BLaER1 (cell line): ENCODE data around the gene NQO1.

Experiments used
- H3K27ac ChIP-seq: shearing (Covaris generic); formaldehyde crosslinking; 2 replicates; pipeline ENCODE4 v1.8.1; 2022
- H3K27me3 ChIP-seq: shearing (Covaris generic); formaldehyde crosslinking; 2 replicates; pipeline ENCODE4 v1.8.1; 2022
- H3K36me3 ChIP-seq: shearing (Covaris generic); formaldehyde crosslinking; 2 replicates; pipeline ENCODE4 v1.8.1; 2022
- H3K4me1 ChIP-seq: shearing (Covaris generic); formaldehyde crosslinking; 2 replicates; pipeline ENCODE4 v1.8.1; 2022
- H3K4me2 ChIP-seq: shearing (Covaris generic); formaldehyde crosslinking; 2 replicates; pipeline ENCODE4 v1.8.1; 2022
- H3K4me3 ChIP-seq: shearing (Covaris generic); formaldehyde crosslinking; 2 replicates; pipeline ENCODE4 v1.8.1; 2022
- H3K9ac ChIP-seq: shearing (Covaris generic); formaldehyde crosslinking; 2 replicates; pipeline ENCODE4 v1.8.1; 2022
- H3K9me3 ChIP-seq: shearing (Covaris generic); formaldehyde crosslinking; 2 replicates; pipeline ENCODE4 v1.8.1; 2022
- H4K20me1 ChIP-seq: shearing (Covaris generic); formaldehyde crosslinking; 2 replicates; pipeline ENCODE4 v1.8.1; 2022
- Cebpa-rat ChIP-seq: shearing (Covaris generic); IDR thresholded peaks from 2 replicates; pipeline ENCODE4 v1.8.1; 2022

The NQO1 gene

DNA sequence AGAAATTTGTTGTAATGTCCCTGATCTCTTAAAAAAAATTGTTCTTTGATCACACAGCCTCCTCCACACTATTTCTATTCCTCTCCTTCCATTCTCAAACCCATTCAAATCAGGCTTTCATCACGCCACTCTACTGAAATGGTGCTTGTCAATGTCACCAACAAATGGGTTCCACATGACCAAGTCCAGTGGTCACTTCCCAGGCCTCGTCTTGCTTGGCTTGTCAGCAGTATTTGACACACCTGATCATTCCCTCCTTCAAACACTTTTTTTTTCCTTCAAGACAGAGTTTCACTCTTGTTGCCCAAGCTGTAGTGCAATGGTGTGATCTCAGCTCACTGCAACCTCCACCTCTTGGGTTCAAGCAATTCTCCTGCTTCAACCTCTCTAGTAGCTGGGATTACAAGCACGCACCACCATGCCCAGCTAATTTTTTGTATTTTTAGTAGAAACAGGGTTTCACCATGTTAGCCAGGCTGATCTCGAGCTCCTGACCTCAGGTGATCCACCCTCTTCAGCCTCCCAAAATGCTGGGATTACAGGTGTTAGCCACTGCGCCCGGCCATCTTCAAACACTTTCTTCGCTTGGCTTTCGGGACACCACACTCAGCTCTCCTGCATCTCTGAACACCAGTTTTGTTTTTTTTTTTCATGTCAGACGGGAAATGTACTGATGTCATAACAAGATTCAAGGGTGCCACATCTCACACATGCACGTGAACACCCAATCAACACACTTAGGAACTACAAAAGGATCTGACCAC is 18.3 kb downstream of the NQO1 start:
- Histone ChIP-seq H3K4me3 (no peak overlapping the region), H3K9me3 (no peaks in the 10 kb centered on the region), H4K20me1 (no peaks in the 10 kb centered on the region), H3K27ac (no peak overlapping the region), H3K27me3 (no peaks in the 10 kb centered on the region), H3K36me3 (peaks cover 33% of the 10 kb centered on the region), H3K4me1 (no peaks in the 10 kb centered on the region), H3K9ac (no peak overlapping the region), H3K4me2 (no peak overlapping the region)
- no peak for TF ChIP-seq Cebpa-rat

GRCh38 chr16:69706975-69707340 is 19.4 kb downstream of the NQO1 start:
- Histone ChIP-seq H3K4me2 (no peak overlapping the region), H3K9me3 (no peaks in the 10 kb centered on the region), H3K9ac (no peak overlapping the region), H4K20me1 (no peaks in the 10 kb centered on the region), H3K36me3 (peaks cover 26% of the 10 kb centered on the region), H3K27ac (no peak overlapping the region), H3K4me1 (no peaks in the 10 kb centered on the region), H3K27me3 (no peaks in the 10 kb centered on the region), H3K4me3 (no peak overlapping the region)
- TF ChIP-seq Cebpa-rat, result no peak

- no peaks in the 10 kb centered on the region for H3K4me1 ChIP-seq
- H3K4me2 ChIP-seq, result no peak overlapping the region
- no peaks in the 10 kb centered on the region for H3K9me3 ChIP-seq
- no peaks in the 10 kb centered on the region for H4K20me1 ChIP-seq
- H3K27ac ChIP-seq, result no peak overlapping the region
- H3K9ac ChIP-seq, result no peak overlapping the region
- TF ChIP-seq Cebpa-rat, result no peak; the same call in 1 of the 2 replicates
- H3K4me3 ChIP-seq, result no peak overlapping the region
- H3K27me3 ChIP-seq, result no peaks in the 10 kb centered on the region
- peaks cover 26% of the 10 kb centered on the region for H3K36me3 ChIP-seq
Observed at GRCh38 chr16:69706256-69706974, 19.9 kb downstream of the NQO1 start.

- Histone ChIP-seq H3K9me3 (no peaks in the 10 kb centered on the region), H3K9ac (no peak overlapping the region), H3K4me1 (no peaks in the 10 kb centered on the region), H3K4me2 (no peak overlapping the region), H3K27me3 (no peaks in the 10 kb centered on the region), H3K4me3 (no peak overlapping the region), H4K20me1 (no peaks in the 10 kb centered on the region), H3K27ac (no peak overlapping the region), H3K36me3 (peaks cover 29% of the 10 kb centered on the region)
- no peak for TF ChIP-seq Cebpa-rat
Observed at GRCh38 chr16:69703638-69704037, 22.7 kb downstream of the NQO1 start.

GRCh38 chr16:69701866-69702265 is 24.5 kb downstream of the NQO1 start:
- H4K20me1 ChIP-seq, result no peaks in the 10 kb centered on the region
- peaks cover 35% of the 10 kb centered on the region for H3K36me3 ChIP-seq
- no peak for TF ChIP-seq Cebpa-rat

GRCh38 chr16:69701452-69701851 is 24.9 kb downstream of the NQO1 start:
- no peak overlapping the region for H3K9ac ChIP-seq
- no peaks in the 10 kb centered on the region for H3K9me3 ChIP-seq
- no peaks in the 10 kb centered on the region for H3K27me3 ChIP-seq
- H3K4me2 ChIP-seq, result no peak overlapping the region
- H3K4me1 ChIP-seq, result no peaks in the 10 kb centered on the region
- H3K27ac ChIP-seq, result no peak overlapping the region
- no peak overlapping the region for H3K4me3 ChIP-seq
- no peak for TF ChIP-seq Cebpa-rat
- peaks cover 38% of the 10 kb centered on the region for H3K36me3 ChIP-seq
- H4K20me1 ChIP-seq, result no peaks in the 10 kb centered on the region

More at GRCh38 chr16:69701866-69702265, 24.5 kb downstream of the NQO1 start:
- no peak overlapping the region for H3K4me3 ChIP-seq
- H3K4me1 ChIP-seq, result no peaks in the 10 kb centered on the region
- H3K27ac ChIP-seq, result no peak overlapping the region
- no peak overlapping the region for H3K4me2 ChIP-seq
- no peaks in the 10 kb centered on the region for H3K9me3 ChIP-seq
- H3K9ac ChIP-seq, result no peak overlapping the region
- no peaks in the 10 kb centered on the region for H3K27me3 ChIP-seq

GRCh38 chr16:69699915-69700314 is 26.4 kb downstream of the NQO1 start:
- Histone ChIP-seq H3K27ac (no peak overlapping the region), H4K20me1 (no peaks in the 10 kb centered on the region), H3K4me1 (no peaks in the 10 kb centered on the region), H3K9me3 (no peaks in the 10 kb centered on the region), H3K4me3 (no peak overlapping the region), H3K9ac (no peak overlapping the region), H3K27me3 (no peaks in the 10 kb centered on the region), H3K4me2 (no peak overlapping the region), H3K36me3 (peaks cover 48% of the 10 kb centered on the region)
- TF ChIP-seq Cebpa-rat, result no peak

DNA sequence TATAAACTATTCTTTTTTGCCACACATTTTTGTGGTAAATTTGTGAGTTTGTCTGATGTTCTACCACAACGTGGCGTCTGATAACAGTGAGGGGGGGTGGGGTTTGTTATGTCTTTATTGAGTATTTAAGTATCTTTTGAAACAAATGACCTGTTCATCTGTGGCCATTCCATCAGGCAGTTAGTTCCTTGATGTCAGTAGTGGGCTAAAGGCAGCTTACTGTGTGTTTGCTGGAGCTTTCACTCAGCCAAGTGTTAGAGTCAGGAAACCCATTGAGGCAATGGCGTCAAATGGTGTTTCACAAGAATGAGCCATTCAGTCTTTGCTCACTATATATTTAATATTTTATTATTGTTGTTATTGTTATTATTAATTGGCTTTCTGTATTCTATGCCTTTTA is 28.0 kb downstream of the NQO1 start:
- Histone ChIP-seq H3K4me2 (no peak overlapping the region), H3K9ac (no peak overlapping the region), H3K36me3 (peaks cover 58% of the 10 kb centered on the region), H3K27me3 (no peaks in the 10 kb centered on the region), H3K4me3 (no peak overlapping the region), H4K20me1 (no peaks in the 10 kb centered on the region), H3K4me1 (no peaks in the 10 kb centered on the region), H3K27ac (no peak overlapping the region), H3K9me3 (no peaks in the 10 kb centered on the region)
- TF ChIP-seq Cebpa-rat, result no peak

GRCh38 chr16:69693916-69694315 is 32.4 kb downstream of the NQO1 start:
- Histone ChIP-seq H3K9ac (no peak overlapping the region), H4K20me1 (no peaks in the 10 kb centered on the region), H3K27me3 (no peaks in the 10 kb centered on the region), H3K4me1 (no peaks in the 10 kb centered on the region), H3K4me2 (no peak overlapping the region), H3K36me3 (peaks cover 75% of the 10 kb centered on the region), H3K27ac (no peak overlapping the region), H3K9me3 (no peaks in the 10 kb centered on the region), H3K4me3 (no peak overlapping the region)
- no peak for TF ChIP-seq Cebpa-rat
